Left ventricle myocardium inferior (tissue), 1 donor: Measurements from ENCODE around the gene TIAL1. TPM values are rescaled to one million over a fixed set of nuclear protein-coding genes. Genes with fewer than 3 reads are reported as not detected.
"Not testable (repeated sequence)": the region's sequence is repeated elsewhere in the genome, so short reads cannot be mapped to it uniquely, and the experiment has no call there.

Source experiments
- DNase-seq: peaks from one replicate; pipeline ENCODE4 v3.0.0-alpha.2; 2020
- H3K27ac ChIP-seq: fragments of 200-600 bp; replicated peaks from 2 replicates; pipeline ENCODE4 v1.8.0; 2021
- H3K27me3 ChIP-seq: fragments of 200-600 bp; 2 replicates; pipeline ENCODE4 v1.8.0; 2021; ENCODE audit warnings: low read depth
- H3K36me3 ChIP-seq: fragments of 200-600 bp; 2 replicates; pipeline ENCODE4 v1.8.0; 2021
- H3K4me1 ChIP-seq: fragments of 200-600 bp; 2 replicates; pipeline ENCODE4 v1.8.0; 2021
- H3K4me3 ChIP-seq: fragments of 200-600 bp; 2 replicates; pipeline ENCODE4 v1.8.0; 2021; ENCODE audit warnings: mild to moderate bottlenecking, moderate library complexity
- H3K9me3 ChIP-seq: fragments of 200-600 bp; replicated peaks from 2 replicates; pipeline ENCODE4 v1.8.0; 2021
- CTCF ChIP-seq: fragments of 200-600 bp; IDR thresholded peaks from 2 replicates; pipeline ENCODE4 v1.8.0; 2021; ENCODE audit warnings: antibody characterized with exemption, mild to moderate bottlenecking, borderline replicate concordance
- intact Hi-C: fragments of 100-400 bp; cut with micrococcal nuclease; formaldehyde crosslinking; loops from one replicate; pipeline ENCODE4 v1.11.0; 2022
- total RNA-seq: library from RNA; stranded (reverse); fragmentation: NEBNext Ultra II Directional; extraction: Animal tissue kit (Norgen Biotek cat#: 25700); gene quantifications from one replicate; pipeline ENCODE4 v1.2.1, GENCODE V29; 2021
- donor health status: DM: no; HTN: yes; CAD: no; lungs with severe emphysema.

Gene TIAL1
- total RNA-seq, 1 donor from 2014 or later: 73.9 TPM

GRCh38 chr10:119578355-119578754, 18.4 kb downstream of the TIAL1 start:
- no peak overlapping the region for H3K4me3 ChIP-seq
- no peaks in the 10 kb centered on the region for H3K9me3 ChIP-seq
- no peaks in the 10 kb centered on the region for H3K27me3 ChIP-seq
- peaks cover 77% of the 10 kb centered on the region for H3K36me3 ChIP-seq
- H3K4me1 ChIP-seq: peaks cover 11% of the 10 kb centered on the region
- intact Hi-C loops: no loop called here
- DNase-seq: no peak
- TF ChIP-seq CTCF: no peak
- no peak overlapping the region for H3K27ac ChIP-seq

GRCh38 chr10:119575991-119576390, 20.8 kb downstream of the TIAL1 start:
- H3K27ac ChIP-seq: no peak overlapping the region
- intact Hi-C loops: no loop called here

GRCh38 chr10:119575506-119575905, 21.3 kb downstream of the TIAL1 start:
- TF ChIP-seq CTCF: no peak
- intact Hi-C loops: no loop called here
- H3K36me3 ChIP-seq: peaks cover 76% of the 10 kb centered on the region
- no peaks in the 10 kb centered on the region for H3K27me3 ChIP-seq
- DNase-seq: no peak
- no peaks in the 10 kb centered on the region for H3K4me1 ChIP-seq
- no peak overlapping the region for H3K27ac ChIP-seq
- H3K4me3 ChIP-seq: no peak overlapping the region
- H3K9me3 ChIP-seq: no peaks in the 10 kb centered on the region

More at GRCh38 chr10:119575991-119576390, 20.8 kb downstream of the TIAL1 start:
- no peak for TF ChIP-seq CTCF
- peaks cover 76% of the 10 kb centered on the region for H3K36me3 ChIP-seq
- no peak for DNase-seq
- H3K4me1 ChIP-seq: no peaks in the 10 kb centered on the region
- no peak overlapping the region for H3K4me3 ChIP-seq
- no peaks in the 10 kb centered on the region for H3K9me3 ChIP-seq
- no peaks in the 10 kb centered on the region for H3K27me3 ChIP-seq

DNA sequence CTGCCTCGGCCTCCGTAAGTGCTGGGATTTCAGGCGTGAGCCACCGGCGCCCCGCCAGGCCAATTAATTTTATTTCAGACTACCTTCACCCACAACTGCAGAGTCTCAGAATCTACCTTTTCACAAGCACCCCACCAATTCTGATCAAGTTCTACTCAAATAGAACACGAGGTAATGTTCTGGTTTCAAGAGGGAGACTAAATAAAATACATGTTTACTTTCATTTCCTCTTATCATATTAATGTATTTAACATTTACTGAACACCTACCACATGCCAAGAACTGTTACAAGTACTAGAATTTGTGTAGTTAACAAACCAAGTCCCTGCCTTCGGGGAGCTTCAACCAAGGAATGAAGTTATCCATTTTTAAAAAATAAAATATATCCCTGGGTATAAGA, 28.8 kb downstream of the TIAL1 start:
- intact Hi-C loops: no loop called here
- H3K4me1 ChIP-seq: peaks cover 6% of the 10 kb centered on the region

DNA sequence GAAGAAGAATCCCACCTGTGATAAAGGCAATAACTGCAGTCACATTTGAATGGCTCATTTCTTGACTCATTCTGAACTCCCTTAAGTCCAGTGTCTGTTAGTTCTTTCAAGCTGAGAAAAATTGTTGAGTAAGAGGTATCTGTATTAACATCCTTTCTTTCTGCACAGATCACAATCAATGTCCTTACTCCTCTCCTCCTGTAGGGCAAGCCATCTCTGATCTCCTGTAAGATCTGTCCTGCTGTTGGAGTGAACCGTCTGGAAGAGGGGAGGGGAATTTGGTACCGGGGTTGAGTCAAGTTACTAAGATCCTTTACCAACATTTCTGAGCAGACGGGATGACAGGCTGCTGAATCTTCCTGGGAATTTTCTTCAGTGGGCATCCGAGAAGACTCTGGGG, 34.7 kb downstream of the TIAL1 start:
- Histone ChIP-seq H3K4me3 (no peak overlapping the region), H3K9me3 (no peaks in the 10 kb centered on the region)
- TF ChIP-seq CTCF: no peak

More for the DNA sequence above, 28.8 kb downstream of the TIAL1 start:
- H3K9me3 ChIP-seq: no peaks in the 10 kb centered on the region
- H3K27ac ChIP-seq: no peak overlapping the region
- DNase-seq: no peak
- H3K4me3 ChIP-seq: no peak overlapping the region
- no peak for TF ChIP-seq CTCF
- no peaks in the 10 kb centered on the region for H3K27me3 ChIP-seq
- peaks cover 10% of the 10 kb centered on the region for H3K36me3 ChIP-seq

DNA sequence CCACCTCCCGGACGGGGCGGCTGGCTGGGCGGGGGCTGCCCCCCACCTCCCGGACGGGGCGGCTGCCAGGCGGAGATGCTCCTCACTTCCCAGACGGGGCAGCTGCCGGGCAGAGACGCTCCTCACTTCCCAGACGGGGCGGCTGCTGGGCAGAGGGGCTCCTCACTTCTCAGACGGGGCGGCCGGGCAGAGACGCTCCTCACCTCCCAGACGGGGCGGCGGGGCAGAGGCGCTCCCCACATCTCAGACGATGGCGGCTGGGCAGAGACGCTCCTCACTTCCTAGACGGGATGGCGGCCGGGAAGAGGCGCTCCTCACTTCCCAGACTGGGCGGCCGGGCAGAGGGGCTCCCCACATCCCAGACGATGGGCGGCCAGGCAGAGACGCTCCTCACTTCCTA, 37.3 kb downstream of the TIAL1 start:
- DNase-seq, H3K27ac ChIP-seq, H3K4me1 ChIP-seq, H3K36me3 ChIP-seq, H3K27me3 ChIP-seq, H3K4me3 ChIP-seq, H3K9me3 ChIP-seq, intact Hi-C loops: not testable (repeated sequence)

More for the DNA sequence above, 34.7 kb downstream of the TIAL1 start:
- no peak for DNase-seq
- Histone ChIP-seq H3K27ac (no peak overlapping the region), H3K4me1 (no peaks in the 10 kb centered on the region), H3K27me3 (no peaks in the 10 kb centered on the region), H3K36me3 (no peaks in the 10 kb centered on the region)
- intact Hi-C loops: no loop called here

GRCh38 chr10:119556081-119556480, 40.7 kb downstream of the TIAL1 start:
- H3K27me3 ChIP-seq, H3K4me3 ChIP-seq, H3K27ac ChIP-seq, H3K4me1 ChIP-seq, H3K36me3 ChIP-seq, DNase-seq, H3K9me3 ChIP-seq, intact Hi-C loops: not testable (repeated sequence)
